C4-2B (cell line): Measurements from ENCODE around the gene TMEM270.

Source experiments
- ZFX ChIP-seq: fragments of 450-650 bp; IDR thresholded peaks from 2 replicates; pipeline ENCODE4 v1.6.1; 2017
- TF ChIP-seq, protein P1 (sequence below): fragments of 450-650 bp; conservative IDR thresholded peaks from 2 replicates; pipeline ENCODE4 v1.5.1; 2017; ENCODE audit warnings: mild to moderate bottlenecking

DNA sequence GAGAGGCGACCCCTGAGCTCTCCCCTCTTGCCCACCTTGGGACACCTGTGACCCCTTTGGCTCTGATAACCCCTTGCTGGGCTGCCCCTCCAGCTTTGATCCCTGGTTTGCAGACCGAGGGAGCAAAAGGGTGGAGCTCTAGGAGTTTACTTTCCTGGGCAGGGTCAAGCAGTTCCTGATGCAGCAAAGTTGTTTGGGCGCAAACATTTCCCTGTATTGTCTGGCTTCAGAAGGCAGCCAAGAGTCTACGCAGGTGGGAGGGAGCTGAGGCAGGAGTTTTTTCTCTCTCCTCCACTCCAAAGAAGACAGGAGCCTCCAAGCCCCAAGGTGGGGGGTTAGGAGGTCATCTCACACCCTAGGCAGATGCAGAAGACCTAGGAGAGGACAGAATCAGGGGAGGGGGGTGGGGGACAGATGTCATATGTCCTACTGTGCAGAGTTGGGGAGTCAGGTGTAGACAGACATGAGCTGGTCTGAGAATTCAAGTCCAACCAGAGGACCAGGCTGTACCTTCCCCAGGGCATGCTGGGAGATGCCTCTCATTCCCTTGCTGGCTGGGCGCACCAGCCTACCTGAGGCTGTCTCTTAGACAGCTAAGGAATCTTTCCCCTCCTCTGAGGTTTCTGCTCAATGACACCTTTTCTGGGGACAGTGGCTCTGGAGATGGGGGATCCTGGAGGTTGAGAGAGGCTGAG lies 20.5 kb downstream of the TMEM270 start:
- TF ChIP-seq, protein P1, sequence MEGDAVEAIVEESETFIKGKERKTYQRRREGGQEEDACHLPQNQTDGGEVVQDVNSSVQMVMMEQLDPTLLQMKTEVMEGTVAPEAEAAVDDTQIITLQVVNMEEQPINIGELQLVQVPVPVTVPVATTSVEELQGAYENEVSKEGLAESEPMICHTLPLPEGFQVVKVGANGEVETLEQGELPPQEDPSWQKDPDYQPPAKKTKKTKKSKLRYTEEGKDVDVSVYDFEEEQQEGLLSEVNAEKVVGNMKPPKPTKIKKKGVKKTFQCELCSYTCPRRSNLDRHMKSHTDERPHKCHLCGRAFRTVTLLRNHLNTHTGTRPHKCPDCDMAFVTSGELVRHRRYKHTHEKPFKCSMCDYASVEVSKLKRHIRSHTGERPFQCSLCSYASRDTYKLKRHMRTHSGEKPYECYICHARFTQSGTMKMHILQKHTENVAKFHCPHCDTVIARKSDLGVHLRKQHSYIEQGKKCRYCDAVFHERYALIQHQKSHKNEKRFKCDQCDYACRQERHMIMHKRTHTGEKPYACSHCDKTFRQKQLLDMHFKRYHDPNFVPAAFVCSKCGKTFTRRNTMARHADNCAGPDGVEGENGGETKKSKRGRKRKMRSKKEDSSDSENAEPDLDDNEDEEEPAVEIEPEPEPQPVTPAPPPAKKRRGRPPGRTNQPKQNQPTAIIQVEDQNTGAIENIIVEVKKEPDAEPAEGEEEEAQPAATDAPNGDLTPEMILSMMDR, result no peak
- no peak for TF ChIP-seq ZFX
